Stimulated activated CD4-positive, alpha-beta T cell treated with anti-CD3 and anti-CD28 coated beads, Interleukin-4, amount 100 ng/mL, for 1 hour (primary cell): ENCODE measurements around the gene CAPN5.

Source experiments
- DNase-seq: peaks from one replicate; pipeline ENCODE4 v3.0.0-alpha.2; 2020

The CAPN5 gene

DNA sequence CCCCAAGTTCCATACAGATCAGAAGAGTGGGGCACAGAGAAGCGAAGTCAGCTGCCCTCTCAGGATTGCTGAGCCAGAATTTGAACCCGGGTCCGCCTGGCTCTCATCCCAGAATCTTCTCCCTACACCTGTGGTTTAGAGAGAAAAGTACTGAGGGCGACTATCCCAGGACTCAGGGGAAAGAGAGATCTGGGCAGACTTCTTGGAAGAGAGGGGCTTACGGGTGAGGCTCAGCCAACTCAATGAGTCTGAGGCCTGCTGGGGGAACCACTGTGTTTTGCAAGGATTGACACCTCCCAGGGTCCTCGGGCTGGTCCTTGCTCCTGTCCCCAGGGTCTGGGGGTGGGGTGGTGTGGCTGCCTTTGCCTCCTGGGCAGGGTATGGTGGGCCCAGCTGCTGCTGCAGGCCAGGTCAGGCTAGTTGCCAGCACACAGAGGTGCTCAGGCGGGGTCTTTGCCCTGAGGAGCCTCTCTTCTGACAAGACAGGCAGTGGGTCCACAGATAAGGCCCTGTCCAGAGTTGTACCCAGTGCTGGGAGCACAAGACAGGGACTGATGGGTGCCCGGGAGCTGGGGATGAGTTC is 1.2 kb downstream of the CAPN5 start:
- DNase-seq = no peak

DNA sequence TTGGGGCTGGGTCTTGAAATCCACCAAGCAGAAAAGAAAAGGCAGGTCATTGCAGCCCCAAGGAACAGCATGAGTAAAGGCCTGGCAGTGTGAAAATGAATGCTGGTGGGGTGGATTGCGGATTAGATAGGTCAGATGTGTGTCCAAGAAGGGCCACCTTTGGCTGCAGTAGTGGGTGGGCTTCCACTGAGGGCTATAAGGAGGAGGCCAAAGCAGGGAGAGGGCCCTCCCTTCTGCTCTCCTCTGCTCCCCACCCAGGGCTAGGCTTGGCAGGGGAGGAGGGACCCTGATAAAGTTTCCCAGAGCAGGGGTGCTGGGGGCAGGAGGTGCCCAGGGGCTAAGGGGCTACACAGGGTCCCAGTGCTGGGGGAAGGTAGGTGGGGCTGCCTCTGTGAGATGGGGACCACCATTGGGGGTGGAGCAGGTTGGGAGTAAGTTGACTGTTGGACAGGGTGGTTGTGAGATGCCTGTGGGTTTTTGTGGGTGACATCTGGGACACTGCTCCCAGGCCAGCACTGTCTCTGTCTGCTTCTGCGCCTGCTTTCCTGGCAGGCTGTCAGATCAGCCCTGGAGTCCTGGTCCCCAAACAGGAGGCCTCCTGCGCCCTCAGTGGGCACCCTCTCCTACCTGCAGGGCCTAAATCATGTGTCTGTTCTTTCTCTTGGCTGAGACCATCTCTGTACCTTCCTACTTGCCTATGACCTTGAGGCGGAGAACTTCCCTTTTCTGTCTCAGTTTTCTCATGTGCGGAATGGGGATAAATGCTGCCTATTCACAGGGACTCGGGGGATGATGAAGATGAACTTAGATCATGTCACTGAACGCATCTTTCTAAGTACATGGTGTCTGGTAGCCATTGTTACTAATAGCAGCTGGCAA is 1.9 kb downstream of the CAPN5 start:
- no peak for DNase-seq

DNA sequence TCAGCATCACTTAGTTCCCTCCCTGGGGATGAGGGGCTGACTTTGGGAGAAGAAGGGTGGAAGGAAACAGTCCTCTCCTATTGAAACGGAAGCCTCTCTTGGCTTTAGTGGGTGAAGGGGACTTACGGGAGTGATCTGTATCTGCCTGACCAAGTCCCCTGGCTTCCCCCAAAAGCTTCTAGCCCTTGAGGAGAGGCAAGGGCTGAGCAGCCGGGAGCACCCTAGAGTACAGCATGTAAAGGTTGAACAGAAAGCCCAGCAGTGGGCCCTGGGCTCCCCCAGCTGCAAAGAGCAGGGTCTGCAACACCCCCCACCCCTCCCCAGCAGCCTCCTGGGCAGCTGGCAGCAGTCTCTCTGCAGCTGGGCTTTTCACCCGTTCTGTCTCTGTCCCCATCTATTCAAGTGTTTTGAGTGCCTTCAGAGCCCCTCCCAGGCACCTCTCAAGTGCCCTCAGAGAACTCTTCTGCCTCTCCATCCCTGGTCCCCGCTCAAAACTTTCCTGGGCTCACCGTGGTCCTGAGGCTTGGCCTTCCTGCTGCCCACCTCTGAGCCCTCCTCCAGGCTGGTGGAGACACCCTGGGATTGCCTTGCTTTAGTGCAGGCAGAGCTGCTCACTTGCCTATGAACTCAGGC is 2.7 kb downstream of the CAPN5 start:
- DNase-seq = no peak

DNA sequence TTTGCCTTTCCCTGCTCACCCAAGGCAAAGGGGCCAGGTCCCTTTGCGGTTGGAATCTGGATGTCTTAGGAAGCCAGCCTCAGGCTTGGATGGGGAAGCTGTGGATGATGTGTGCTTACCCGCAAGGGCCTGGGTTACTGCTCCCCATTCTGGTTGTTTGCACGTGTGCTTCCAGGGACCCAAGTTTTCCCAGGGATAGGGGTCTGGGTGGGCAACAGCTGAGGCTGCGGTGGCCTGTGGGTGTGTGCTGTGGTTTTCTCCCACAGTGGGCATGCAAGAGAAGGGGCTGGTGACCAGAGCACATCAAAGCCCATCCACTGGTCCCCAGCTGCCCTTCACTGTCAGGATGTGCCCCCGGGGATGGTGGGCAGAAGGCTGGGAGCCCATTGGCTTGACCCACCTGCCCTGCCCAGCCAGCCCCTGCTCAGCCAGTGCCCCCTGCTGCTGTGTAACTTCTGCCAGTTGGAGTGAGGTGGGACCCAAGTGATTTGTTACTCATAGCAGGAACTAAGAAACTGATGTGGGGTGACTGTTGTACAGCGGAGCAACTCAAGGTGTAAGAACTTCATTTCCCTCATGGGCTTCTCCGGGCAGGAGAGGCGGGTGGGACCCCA is 3.3 kb downstream of the CAPN5 start:
- DNase-seq = no peak

DNA sequence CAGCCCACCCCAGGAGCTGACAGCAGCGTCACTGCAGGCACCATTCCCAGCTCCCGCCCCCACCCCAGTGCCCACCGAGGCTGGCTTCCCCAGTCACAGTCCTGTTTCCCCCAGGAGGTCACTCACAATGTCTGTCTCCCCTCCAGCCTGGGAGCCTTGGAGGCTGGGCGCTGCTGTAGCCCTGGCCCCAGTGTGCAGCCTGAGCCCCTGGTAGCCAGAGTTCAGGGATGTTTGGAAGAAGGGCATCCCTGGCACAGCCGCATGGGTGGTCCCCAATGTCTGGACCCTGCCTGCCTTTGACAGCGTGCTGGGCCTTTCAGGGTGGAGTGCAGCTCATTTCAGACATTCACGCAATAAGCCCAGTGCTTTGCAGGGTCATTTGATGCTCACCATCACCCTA is 4.3 kb downstream of the CAPN5 start:
- no peak for DNase-seq

DNA sequence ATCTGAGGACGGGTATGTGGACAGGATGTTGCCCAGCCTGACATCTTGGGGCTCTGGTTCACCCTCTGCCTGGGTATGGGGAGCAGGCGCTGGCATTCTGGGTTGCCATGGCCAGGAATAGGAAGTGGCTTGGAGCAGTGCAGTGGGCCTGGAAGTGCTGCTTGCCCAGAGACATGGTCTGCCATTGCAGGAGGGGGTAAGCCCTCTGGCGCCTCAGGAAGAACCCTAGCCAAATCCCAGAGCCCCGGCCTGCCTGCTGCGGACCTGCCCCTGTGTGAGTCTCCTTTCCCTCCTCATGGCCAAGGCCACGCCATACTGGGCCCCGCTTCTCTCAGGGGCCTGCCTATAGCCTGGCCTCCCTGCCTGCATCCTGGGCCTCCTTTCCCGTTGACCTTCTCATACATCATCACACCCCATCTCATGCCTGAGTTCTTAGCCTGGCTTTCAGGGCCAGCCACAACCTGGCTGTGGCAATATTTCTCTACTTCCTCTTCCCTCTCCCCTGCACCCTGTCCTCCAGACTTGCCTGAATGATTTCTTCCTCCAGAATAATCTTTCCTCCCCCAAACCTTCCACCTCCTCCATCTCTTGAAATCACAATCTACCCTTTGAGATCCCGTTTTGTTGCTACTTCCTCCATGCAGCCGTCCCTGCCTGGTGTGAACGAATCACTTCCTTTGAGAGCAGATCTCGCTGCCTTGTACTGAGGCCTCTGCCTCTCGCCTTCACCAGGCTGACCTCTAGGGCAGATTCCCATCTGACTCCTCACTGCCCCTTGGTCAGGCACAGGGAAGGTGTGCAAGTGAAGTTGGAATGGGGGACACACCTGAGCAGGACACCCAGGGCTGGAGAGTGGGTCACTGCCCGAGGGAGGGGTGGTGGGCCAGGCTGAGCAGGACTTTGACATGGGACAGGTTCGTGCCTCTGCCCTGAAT is 5.2 kb downstream of the CAPN5 start:
- no peak for DNase-seq

DNA sequence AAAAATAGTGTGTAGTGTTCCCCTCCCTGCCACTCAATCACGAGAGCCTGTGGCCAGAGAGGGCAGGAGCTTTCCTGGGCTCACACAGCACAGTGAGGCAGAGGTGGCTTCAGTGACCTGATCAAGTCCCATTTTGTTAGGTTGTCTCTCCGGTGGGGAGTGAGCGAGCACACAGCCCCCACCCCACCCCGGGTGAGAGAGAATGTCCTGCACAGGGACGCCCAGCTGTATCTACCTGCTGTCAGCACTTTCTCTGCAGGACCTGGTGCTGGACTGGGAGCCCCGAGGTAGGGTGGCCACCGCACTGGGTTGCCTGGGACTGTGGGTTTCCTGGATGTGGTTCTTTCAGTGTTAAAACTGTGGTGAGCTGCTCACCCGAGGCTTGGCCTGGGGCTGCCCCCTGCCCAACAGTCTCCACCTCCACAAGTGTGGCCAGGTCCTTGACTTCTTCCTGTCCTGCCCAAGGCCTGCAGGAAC is 6.1 kb downstream of the CAPN5 start:
- DNase-seq = no peak

DNA sequence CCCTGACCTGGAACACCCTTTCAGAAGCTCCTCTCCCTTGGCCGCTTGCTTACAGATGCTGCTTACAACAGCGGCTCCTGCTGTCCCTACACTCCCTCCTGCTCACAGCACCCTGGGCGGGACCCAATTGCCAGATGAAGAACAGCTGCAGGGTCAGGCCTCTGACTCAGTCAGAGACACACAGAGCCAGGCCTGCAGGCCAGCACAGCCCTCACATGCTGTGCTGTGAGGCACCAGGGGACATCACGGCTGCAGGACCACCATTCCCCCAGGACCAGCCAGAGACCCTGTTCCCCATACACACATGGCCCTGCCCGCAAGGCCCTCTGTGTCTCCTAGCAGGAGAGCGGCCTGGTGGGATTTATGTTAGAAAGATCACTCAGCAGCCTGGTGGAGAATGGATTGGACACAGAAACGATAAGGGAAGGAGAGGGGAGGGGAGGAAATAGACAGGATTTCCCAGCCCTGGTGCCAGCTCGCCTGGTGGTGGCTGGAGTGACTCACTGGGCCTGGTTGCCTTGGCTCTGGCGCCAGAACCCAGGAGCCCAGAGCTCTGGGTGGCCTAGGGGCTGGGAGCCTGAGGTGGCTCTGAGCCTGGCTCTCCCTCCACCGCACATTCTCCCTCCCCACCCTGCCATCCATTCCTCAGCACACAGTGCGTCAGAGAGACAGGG is 6.7 kb downstream of the CAPN5 start:
- no peak for DNase-seq

DNA sequence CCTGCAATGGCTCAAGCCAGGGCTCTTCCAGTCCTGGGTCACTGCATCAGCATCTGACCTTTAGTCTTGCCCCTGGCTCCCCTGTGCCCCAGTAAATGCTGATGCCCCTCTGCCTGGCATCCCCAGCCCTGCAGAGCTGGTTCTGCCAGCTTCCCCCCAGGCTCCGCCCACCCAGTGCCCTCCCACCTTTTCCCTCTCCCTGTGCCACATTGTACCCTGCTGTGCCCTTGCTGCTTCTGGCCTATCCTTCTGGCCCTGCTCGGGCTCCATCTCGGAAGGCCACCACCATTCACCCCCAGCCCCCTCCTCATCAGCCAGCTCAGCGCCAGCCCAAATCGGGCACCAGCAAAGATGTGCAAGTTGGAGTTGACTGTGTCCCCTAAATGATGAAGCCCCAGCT is 7.4 kb downstream of the CAPN5 start:
- DNase-seq = no peak

DNA sequence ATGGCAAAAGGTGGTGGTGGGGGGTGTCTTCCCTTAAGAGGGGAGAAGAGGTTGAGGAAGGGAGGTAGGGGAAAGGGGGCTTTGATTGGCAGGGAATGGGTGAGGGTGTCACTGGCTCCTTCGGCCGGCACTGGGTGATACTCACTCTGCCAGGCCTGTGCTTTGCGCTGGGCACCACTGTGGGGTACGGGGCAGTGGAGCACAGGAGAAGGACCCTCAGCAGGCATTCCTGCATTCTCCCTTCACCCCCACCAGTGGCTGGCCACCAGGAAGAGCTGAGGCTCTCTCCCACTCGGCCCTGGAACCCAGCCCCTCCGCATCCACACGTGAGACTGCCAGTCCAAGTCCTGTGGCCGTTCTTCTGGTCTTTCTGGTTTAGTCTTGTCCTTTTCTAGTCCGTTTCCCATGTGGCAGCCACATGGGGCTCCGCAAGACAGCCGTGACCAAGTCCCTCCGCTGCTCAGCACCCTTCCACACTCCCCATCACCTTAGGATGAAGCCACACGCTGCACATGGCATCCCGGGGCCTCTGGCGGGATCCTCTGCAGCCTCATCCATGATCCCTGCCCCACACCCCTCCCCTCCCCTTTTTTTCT is 8.0 kb downstream of the CAPN5 start:
- DNase-seq = no peak

DNA sequence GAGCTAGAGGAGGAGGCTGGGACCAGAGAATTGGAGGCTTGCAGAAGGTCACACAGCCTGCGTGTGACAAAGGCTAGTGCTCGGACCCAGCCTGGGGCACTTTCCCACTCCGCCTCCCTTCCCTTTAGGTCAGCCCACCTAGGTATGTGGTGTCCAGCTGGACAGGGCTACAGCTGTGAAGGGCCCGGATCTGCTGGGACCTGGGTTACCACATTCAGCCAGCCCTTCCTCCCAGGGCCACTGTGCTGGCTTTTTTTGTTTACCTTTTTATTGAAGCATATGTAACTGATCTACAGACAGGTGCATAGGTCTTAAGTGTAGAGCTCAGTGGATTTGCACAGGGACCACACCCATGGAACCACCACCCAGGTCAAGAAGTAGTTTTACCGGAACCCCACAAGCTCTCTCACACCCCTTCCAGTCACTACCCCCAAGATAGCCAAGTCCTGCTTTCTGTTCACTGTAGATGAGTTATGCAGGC is 8.7 kb downstream of the CAPN5 start:
- no peak for DNase-seq

DNA sequence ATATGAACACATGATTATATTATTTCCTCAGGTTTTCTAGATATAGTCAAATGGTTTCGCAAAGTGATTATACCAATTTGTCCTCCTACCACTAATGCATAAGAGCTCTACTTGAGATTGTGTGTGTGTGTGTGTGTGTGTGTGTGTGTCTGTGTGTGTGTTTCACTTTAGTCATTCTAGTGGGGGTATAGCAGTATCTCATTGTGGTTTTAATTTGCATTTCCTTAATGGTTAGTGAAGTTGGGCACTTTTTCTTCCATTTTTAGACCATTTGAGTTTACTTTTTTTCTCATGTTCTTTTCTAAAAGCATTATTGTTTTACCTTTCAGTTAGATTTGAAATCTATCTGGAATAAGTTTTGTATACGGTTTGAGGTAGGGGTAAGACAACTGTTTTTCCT is 12.9 kb downstream of the CAPN5 start:
- DNase-seq = no peak

DNA sequence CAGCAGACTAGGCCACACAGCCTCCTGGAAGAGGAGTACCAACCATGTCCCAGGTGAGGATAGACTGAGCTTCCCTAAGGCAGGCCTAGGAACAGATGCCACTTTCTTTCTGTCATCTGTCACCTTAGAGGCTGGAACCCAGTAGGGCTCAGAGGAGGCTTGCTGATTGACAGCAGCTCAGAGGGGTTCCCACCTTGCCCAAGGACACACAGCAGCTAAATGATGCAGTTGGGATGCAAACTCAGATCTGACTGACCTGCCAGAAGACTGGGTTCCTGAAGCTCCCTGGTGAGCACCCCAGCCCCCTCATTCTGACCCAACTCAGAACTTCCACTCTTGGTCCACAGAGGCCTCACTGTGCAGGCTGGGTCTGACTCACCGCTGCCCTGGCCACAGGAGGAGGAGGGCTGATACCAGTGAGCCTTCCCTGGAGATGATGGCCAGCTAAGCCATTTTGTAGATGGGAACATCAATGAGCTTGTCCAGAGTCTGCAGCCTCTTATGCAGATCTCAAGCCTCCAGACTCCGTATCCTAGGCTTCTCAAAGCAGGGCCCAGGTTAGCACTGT is 14.0 kb downstream of the CAPN5 start:
- no peak for DNase-seq

DNA sequence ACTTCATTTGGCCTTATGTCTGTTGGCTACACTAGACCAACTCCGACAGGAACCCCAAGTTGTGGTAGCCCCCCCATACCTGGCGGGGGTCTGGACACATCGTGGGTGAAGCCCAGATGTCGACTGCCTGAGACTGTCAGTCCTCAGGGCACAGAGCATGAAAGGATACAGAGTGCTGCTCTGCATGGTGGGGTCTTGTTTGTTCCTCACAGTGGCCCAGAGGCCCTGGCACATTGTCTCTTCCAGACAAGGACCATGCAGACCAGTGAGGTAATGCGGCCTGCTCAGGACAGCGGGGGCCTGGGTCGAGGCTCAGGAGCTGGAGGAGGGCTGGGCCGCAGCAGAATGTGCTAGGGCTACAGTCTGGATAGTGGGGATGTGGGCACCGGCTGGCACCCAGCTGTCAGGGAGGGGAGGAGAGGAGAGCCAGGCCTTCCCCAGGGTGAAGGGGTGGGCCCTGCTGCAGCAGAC is 14.6 kb downstream of the CAPN5 start:
- DNase-seq = no peak

DNA sequence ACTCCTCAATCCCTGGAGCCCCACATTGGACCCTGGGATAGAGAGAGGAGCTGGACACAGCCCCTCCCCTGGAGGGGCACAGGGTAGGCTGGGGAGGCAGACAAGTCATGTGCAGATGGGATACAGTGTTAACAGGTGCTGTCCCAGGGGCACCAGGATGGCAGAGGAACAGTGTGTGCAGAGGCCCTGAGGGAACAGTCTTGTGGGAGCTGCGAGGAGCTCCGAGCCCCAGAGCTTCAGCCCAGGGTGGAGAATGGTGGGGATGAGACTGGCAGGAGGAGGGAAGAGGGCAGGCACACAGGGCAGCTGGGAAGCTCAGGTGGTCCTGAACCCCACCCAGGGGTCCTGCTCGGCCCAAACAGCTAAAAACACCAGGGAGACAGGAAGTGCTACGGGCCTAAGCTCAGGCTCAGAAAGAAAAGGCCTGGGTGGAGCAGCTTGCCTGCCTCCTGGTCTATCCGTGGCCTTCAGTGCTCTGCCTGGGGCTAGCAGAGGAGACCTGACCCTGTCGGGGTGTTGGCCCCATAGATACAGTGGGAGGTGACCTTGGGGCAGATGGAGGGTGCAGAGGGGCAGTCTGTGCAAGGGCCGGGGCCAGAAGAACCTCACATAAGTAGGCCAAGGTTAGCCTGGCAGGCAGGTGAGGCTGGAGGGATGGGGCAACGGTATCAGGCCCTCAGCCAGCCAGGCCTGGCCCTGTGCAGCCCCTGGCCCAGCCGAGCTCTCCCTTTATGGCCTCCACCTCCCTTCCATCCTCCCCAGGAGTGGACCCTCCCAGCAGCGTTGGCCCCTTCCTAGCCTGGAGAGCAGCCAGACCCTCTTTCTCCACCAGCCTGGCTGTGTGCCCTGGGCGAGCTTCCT is 15.4 kb downstream of the CAPN5 start:
- no peak for DNase-seq

DNA sequence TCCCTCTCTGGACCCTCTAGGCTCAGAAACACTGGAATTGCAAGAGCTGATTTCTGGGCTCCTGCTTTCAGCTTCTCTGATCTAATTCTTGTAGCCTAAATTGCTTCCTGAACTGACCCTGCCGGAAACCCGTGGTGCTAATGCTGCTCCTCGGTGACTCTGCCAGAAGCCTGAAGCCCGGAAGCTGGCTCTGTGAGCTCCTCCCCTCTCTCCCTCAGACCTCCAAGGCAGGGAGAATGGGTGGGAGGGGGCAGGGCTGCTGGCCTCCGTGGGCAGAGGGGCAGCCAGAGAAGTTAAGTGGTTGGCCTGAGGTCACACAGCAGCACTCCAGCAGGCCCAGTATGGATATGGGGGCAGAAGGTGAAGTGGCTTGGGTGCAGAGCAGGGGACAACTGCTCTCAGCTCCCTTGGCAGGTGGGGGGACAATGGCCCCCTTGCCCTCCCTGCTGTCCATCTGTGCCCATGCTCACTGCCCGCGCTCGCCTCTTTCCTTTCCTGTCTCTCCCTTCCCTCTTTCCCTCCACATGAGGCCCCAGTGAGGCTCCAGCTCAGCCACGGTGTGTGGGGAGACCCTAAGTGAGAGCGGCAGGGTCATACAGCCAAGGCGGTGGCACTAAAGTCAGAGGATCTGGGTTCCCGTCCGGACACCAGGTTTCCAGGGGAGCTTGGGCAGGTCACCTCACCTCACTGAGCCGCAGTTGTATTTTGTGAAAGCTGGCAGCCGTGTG is 16.2 kb downstream of the CAPN5 start:
- DNase-seq = peak; percentile 46

DNA sequence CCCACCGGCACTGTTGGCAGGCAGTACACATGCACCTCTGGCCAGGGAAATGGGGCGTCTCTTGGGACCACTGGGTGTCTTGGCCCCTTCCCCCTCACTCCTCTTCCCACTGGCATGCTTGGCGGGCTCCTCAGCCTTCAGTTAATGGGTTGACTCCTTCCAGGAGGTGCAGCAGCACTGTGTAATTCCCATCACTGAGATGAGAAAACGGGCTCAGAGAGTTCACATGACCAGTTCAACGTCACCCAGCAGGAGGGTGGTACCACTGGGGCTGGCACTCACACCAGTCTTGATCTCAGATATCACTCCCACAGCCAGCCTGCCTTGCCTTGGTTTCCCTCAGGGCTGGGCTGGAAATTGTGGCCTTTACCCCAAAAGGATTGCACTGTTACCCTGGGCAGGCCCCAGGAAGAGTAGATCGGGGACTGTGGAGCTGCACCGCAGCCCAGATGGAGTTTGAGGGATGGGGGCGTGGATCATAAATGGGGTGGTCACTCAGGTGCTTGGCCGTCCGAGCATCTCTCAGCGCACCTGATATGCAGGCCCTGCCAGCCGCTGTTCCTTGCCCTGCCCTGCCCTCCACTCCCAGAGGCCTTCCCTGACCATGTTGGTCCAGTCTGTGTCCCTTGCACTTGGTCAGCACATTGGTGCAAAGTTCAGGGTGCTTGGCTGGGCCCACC is 16.9 kb downstream of the CAPN5 start:
- no peak for DNase-seq

DNA sequence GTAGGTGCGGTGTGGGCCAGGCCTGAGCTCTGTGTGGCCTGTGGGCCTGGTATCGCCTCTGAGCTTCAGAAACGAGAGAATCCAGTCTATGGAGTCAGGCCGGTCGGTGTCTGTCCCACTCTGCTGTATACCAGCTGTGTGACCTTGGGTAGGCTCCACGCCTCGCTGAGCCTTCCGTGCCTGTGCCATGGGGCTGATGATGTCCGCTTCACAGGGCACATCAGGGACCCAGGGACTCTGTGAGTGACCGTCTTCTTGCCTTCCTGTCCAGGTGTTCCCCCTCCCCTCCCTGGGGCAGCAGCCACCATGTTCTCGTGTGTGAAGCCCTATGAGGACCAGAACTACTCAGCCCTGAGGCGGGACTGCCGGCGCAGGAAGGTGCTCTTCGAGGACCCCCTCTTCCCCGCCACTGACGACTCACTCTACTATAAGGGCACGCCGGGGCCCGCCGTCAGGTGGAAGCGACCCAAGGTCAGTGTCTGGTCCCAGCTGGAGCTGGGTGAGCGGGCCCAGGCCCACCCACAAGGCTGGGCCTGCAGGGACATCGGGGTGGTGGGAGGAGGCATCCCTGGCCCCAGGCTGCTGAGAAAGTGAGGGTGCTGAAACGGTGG is 17.9 kb downstream of the CAPN5 start:
- no peak for DNase-seq
